Endothelial cell (in vitro differentiated cells): ENCODE measurements around the gene SGCG. TPM values are rescaled to one million over a fixed set of nuclear protein-coding genes. Genes with fewer than 3 reads are reported as not detected.

ENCODE experiments used
- DNase-seq: peaks from one replicate; pipeline ENCODE4 v3.0.0; 2021; ENCODE audit warnings: low spot score
- H3K27ac Mint-ChIP-seq: one replicate; pipeline ENCODE4 v1.8.0; 2021; ENCODE audit warnings: mixed read lengths, inconsistent platforms; ENCODE audit not compliant: unreplicated experiment
- H3K27me3 Mint-ChIP-seq: one replicate; pipeline ENCODE4 v1.8.0; 2021; ENCODE audit warnings: mild to moderate bottlenecking, moderate library complexity, mixed read lengths, inconsistent platforms; ENCODE audit not compliant: unreplicated experiment
- H3K36me3 Mint-ChIP-seq: one replicate; pipeline ENCODE4 v1.8.0; 2021; ENCODE audit warnings: mild to moderate bottlenecking, low read depth, mixed read lengths, inconsistent platforms; ENCODE audit not compliant: unreplicated experiment
- H3K4me1 Mint-ChIP-seq: one replicate; pipeline ENCODE4 v1.8.0; 2021; ENCODE audit warnings: mild to moderate bottlenecking, mixed read lengths, inconsistent platforms; ENCODE audit not compliant: unreplicated experiment
- H3K4me3 Mint-ChIP-seq: one replicate; pipeline ENCODE4 v1.8.0; 2021; ENCODE audit warnings: mild to moderate bottlenecking, mixed read lengths, inconsistent platforms; ENCODE audit not compliant: unreplicated experiment
- H3K9me3 Mint-ChIP-seq: one replicate; pipeline ENCODE4 v1.8.0; 2021; ENCODE audit warnings: mixed read lengths, inconsistent platforms; ENCODE audit not compliant: unreplicated experiment
- total RNA-seq: library from RNA; stranded (reverse); fragmentation: NEBNext Ultra II Directional; extraction: Animal tissue kit (Norgen Biotek cat#: 25700); gene quantifications from one replicate; pipeline ENCODE4 v1.2.1, GENCODE V29; 2021; ENCODE audit not compliant: unreplicated experiment
- TF ChIP-seq, protein P1 (sequence below): fragments of 200-600 bp; sonication (generic); IDR thresholded peaks from one replicate; pipeline ENCODE4 v1.5.0; 2021; ENCODE audit warnings: antibody characterized with exemption; ENCODE audit not compliant: unreplicated experiment

Gene SGCG
- total RNA-seq, 1 donor from 2014 or later, result 0.59 TPM

DNA sequence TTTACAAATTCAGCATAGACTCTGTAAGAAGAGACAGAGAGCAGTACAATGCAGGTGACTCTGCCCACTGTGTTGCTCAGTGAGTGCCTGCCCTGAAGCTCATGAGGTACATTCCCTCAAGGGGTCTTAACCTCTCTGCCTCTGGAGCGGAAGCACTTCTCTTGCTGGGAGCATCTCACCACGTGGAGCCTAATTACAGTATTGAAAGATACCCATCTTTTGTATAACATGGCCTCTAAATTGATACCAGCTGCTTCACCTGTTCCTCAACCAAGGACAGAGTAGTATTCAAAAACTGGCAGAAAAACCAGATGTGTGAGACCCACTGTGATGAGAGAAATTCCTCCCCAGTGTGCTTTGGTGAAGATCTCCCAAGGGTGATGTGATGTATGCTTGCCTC lies 175.6 kb downstream of the SGCG start:
- no peak overlapping the region for H3K4me3 Mint-ChIP-seq
- H3K9me3 Mint-ChIP-seq, result no peaks in the 10 kb centered on the region
- H3K27me3 Mint-ChIP-seq, result no peaks in the 10 kb centered on the region
- H3K27ac Mint-ChIP-seq, result no peak overlapping the region
- no peaks in the 10 kb centered on the region for H3K4me1 Mint-ChIP-seq
- H3K36me3 Mint-ChIP-seq, result peaks cover 22% of the 10 kb centered on the region
- TF ChIP-seq, protein P1, sequence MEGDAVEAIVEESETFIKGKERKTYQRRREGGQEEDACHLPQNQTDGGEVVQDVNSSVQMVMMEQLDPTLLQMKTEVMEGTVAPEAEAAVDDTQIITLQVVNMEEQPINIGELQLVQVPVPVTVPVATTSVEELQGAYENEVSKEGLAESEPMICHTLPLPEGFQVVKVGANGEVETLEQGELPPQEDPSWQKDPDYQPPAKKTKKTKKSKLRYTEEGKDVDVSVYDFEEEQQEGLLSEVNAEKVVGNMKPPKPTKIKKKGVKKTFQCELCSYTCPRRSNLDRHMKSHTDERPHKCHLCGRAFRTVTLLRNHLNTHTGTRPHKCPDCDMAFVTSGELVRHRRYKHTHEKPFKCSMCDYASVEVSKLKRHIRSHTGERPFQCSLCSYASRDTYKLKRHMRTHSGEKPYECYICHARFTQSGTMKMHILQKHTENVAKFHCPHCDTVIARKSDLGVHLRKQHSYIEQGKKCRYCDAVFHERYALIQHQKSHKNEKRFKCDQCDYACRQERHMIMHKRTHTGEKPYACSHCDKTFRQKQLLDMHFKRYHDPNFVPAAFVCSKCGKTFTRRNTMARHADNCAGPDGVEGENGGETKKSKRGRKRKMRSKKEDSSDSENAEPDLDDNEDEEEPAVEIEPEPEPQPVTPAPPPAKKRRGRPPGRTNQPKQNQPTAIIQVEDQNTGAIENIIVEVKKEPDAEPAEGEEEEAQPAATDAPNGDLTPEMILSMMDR, result no peak
- no peak for DNase-seq

DNA sequence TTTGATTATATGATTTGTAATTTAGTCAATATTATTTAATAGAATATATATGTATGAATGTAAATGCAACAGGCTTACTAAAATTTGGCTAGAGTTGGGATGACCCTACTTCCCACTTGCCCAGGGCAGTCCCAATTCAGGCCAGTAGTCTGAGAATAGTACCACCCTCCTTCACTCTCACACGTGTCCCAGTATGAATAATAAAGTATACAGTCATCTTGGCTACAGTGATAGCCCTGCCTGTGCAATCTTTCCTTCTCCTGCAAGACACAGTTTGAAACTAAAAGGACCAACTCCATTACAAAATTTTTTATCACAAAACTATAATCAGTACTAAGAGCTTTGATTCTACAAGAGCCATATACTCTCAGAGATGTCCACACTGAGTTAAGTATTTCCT lies 176.6 kb downstream of the SGCG start:
- no peak overlapping the region for H3K4me3 Mint-ChIP-seq
- no peaks in the 10 kb centered on the region for H3K9me3 Mint-ChIP-seq

DNA sequence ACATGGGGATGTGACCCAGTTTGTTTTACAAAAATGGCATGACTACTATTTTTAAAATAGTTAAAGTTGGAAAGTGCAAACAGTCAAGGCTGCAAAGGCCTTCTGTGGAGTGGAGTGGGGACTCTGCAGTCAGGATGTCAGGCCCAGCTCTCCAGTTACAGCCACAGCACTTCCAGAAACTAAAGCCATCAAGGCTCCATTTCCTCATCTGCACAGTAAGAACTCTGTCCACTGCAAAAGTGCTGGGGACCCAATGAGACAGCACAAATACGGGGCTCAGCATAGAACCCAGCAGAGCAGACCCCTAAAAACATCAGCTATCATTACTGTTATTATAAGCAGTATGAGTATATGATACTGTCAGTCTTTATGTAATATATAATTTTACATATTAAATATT lies 179.1 kb downstream of the SGCG start:
- H3K4me3 Mint-ChIP-seq, result no peak overlapping the region
- no peaks in the 10 kb centered on the region for H3K27me3 Mint-ChIP-seq
- H3K4me1 Mint-ChIP-seq, result no peaks in the 10 kb centered on the region
- no peaks in the 10 kb centered on the region for H3K9me3 Mint-ChIP-seq
- DNase-seq, result no peak
- peaks cover 19% of the 10 kb centered on the region for H3K36me3 Mint-ChIP-seq
- no peak overlapping the region for H3K27ac Mint-ChIP-seq
- TF ChIP-seq, protein P1, result no peak

More for the DNA sequence above, 176.6 kb downstream of the SGCG start:
- Mint-ChIP-seq H3K27ac (no peak overlapping the region), H3K36me3 (peaks cover 18% of the 10 kb centered on the region), H3K4me1 (no peaks in the 10 kb centered on the region), H3K27me3 (no peaks in the 10 kb centered on the region)
- DNase-seq, result no peak
- TF ChIP-seq, protein P1, result no peak

DNA sequence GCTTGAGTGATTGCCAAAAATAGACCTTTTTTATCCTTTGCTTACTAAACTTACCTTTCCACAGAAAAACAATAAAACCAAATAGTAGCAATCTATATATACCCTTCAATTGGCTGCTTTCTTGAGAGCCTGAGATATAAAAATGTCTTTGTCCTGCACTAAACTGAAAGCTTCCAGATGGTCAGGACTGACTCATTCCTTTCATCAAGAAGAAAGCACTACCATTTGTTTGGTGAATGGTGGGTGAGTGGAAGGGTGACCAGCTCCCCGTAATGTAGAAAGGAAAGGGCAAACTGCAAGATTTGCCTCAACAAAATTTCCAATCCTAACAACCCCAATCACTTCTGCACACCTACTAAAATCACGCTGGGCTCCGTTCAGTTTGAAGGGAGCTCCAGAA lies 184.9 kb downstream of the SGCG start:
- H3K36me3 Mint-ChIP-seq, result peaks cover 40% of the 10 kb centered on the region
- H3K9me3 Mint-ChIP-seq, result no peaks in the 10 kb centered on the region
- no peaks in the 10 kb centered on the region for H3K27me3 Mint-ChIP-seq
- TF ChIP-seq, protein P1, result no peak
- no peak overlapping the region for H3K4me3 Mint-ChIP-seq
- DNase-seq, result no peak
- H3K4me1 Mint-ChIP-seq, result no peaks in the 10 kb centered on the region
- peak overlapping the region; percentile 42 for H3K27ac Mint-ChIP-seq

DNA sequence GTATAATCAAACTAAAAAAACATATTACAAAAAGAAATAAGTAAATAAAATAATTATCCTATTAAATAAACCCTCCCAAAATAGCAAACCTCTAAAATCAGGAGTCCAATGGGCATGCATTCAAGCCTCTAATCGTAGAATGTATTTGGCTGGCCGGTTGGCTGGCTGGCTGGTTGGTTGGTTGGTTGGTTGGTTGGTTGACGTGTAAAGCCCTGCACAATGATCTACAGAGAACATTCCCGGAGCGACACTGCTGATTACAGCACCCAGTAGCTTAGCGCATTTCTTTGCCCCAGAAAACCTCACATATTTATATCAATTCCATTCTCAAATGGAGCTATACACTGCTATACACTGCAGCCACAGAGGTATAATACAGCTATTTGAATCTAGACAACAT lies 187.1 kb downstream of the SGCG start:
- Mint-ChIP-seq H3K36me3 (peaks cover 48% of the 10 kb centered on the region), H3K27me3 (no peaks in the 10 kb centered on the region), H3K9me3 (no peaks in the 10 kb centered on the region), H3K4me3 (no peak overlapping the region), H3K27ac (no peak overlapping the region), H3K4me1 (peaks cover 4% of the 10 kb centered on the region)
- DNase-seq, result no peak
- TF ChIP-seq, protein P1, result no peak
